K562 (cell line): Measurements from ENCODE around the gene ALOXE3. TPM values are rescaled to one million over a fixed set of nuclear protein-coding genes. Genes with fewer than 3 reads are reported as not detected.

Source experiments
- E2F6 ChIP-seq, 2 experiments: IDR thresholded peaks; 2 replicates each; pipeline ENCODE4 v1.6.1; 2011; ENCODE audit warnings: borderline replicate concordance in 1 of 2, control low read depth in 1 of 2, low read depth in 1 of 2, low read length in 1 of 2, mild to moderate bottlenecking in 1 of 2, mixed read lengths in 1 of 2, moderate library complexity in 1 of 2; ENCODE audit not compliant: insufficient read depth in 1 of 2, insufficient read length in 1 of 2, poor library complexity in 1 of 2, severe bottlenecking in 1 of 2; ENCODE audit errors: extremely low read depth in 1 of 2
- GABPB1 ChIP-seq: sonication (generic); formaldehyde crosslinking; IDR thresholded peaks from 2 replicates; pipeline ENCODE4 v1.8.0; 2022; ENCODE audit warnings: mild to moderate bottlenecking, missing genetic modification reagents
- HDGF ChIP-seq: fragments of 450-650 bp; IDR thresholded peaks from 2 replicates; pipeline ENCODE4 v1.6.1; 2016
- ILK ChIP-seq: fragments of 450-650 bp; IDR thresholded peaks from 2 replicates; pipeline ENCODE4 v1.6.1; 2016; ENCODE audit warnings: missing genetic modification characterization, low read depth, mild to moderate bottlenecking, missing compliant biosample characterization, moderate library complexity, borderline replicate concordance
- KLF16 ChIP-seq: IDR thresholded peaks from 2 replicates; pipeline ENCODE4 v1.6.1; 2016; ENCODE audit warnings: antibody characterized with exemption
- L3MBTL2 ChIP-seq: fragments of 450-650 bp; IDR thresholded peaks from 2 replicates; pipeline ENCODE4 v1.6.1; 2016; ENCODE audit warnings: mild to moderate bottlenecking, moderate library complexity
- MNT ChIP-seq, 2 experiments: fragments of 450-650 bp; conservative IDR thresholded peaks; 2 replicates each; pipeline ENCODE4 v1.6.1; 2017; ENCODE audit warnings: mild to moderate bottlenecking in 2 of 2, moderate library complexity in 2 of 2
- MYBL2 ChIP-seq, 2 experiments: fragments of 450-650 bp in 1 of 2; sonication (generic) in 1 of 2; formaldehyde crosslinking in 1 of 2; IDR thresholded peaks; 2 replicates each; pipeline versions ENCODE4 v1.6.1 to v1.8.1; 2017 to 2022; ENCODE audit warnings: borderline replicate concordance in 1 of 2, inconsistent platforms in 1 of 2, low read depth in 1 of 2, mild to moderate bottlenecking in 1 of 2, missing genetic modification reagents in 1 of 2, moderate library complexity in 1 of 2
- POLR2A ChIP-seq: fragments of 450-650 bp; conservative IDR thresholded peaks from 2 replicates; pipeline ENCODE4 v1.6.1; 2016
- POLR2G ChIP-seq: fragments of 200-400 bp; formaldehyde crosslinking; IDR thresholded peaks from 2 replicates; pipeline ENCODE4 v1.6.1; 2017; ENCODE audit warnings: low read depth, mild to moderate bottlenecking, antibody characterized with exemption, low read length, moderate library complexity
- XRCC4 ChIP-seq: IDR thresholded peaks from one replicate; pipeline ENCODE4 v1.6.1; 2011; ENCODE audit not compliant: insufficient read depth, insufficient read length; ENCODE audit errors: extremely low read depth
- ZNF280A ChIP-seq: fragments of 450-650 bp; IDR thresholded peaks from 2 replicates; pipeline ENCODE4 v1.6.1; 2018; ENCODE audit warnings: mild to moderate bottlenecking, low read depth; ENCODE audit not compliant: partially characterized antibody
- ZNF408 ChIP-seq: fragments of 250-450 bp; sonication (Bioruptor Pico); IDR thresholded peaks from 2 replicates; pipeline ENCODE4 v1.4.0; 2020; ENCODE audit warnings: low read depth, mild to moderate bottlenecking, moderate library complexity
- ZNF717 ChIP-seq: fragments of 250-450 bp; sonication (Bioruptor Pico); IDR thresholded peaks from 2 replicates; pipeline ENCODE4 v1.5.0; 2021
- ZNF740 ChIP-seq, 3 experiments: fragments of 200-800 bp in 1 of 3; sonication (Bioruptor generic) in 1 of 3; sonication (generic) in 1 of 3; formaldehyde crosslinking in 1 of 3; IDR thresholded peaks; 2 replicates each; pipeline versions ENCODE4 v1.6.1 to v1.8.0; 2016 to 2022; ENCODE audit warnings: mild to moderate bottlenecking in 2 of 3, missing compliant biosample characterization in 2 of 3, missing genetic modification characterization in 2 of 3, missing genetic modification reagents in 1 of 3
- polyA plus RNA-seq, 8 experiments: library from polyadenylated mRNA; depleted of rRNA in 4 of 8; stranded (reverse) in 5 of 8; unstranded in 3 of 8; fragments of >200 nt; fragmentation: Nextera tagmentation in 2 of 8; fragmentation: Illumina TruSeq in 1 of 8; extraction: Ambion mirVana in 2 of 8; extraction: Trizol in 1 of 8; gene quantifications; 2 replicates each; pipeline versions ENCODE4 v1.2.1 to v1.2.3, GENCODE V29; 2011 to 2014; ENCODE audit warnings: inconsistent platforms in 1 of 8, missing spikeins in 1 of 8
- total RNA-seq, 7 experiments: library from RNA; depleted of rRNA in 6 of 7; stranded (reverse); fragments of >200 nt in 6 of 7; fragmentation: Illumina TruSeq in 2 of 7; extraction: Trizol in 2 of 7; gene quantifications; 2 replicates each; pipeline versions ENCODE4 v1.2.1 to v1.2.3, GENCODE V29; 2011 to 2021; ENCODE audit warnings: low replicate concordance in 1 of 7
- TF ChIP-seq, protein P1 (sequence below): fragments of 250-450 bp; sonication (Bioruptor Pico); IDR thresholded peaks from 2 replicates; pipeline ENCODE4 v1.5.0; 2020; ENCODE audit warnings: mild to moderate bottlenecking, borderline replicate concordance
- TF ChIP-seq, protein P2 (sequence below): sonication (generic); formaldehyde crosslinking; IDR thresholded peaks from 2 replicates; pipeline ENCODE4 v1.5.0; 2020; ENCODE audit warnings: missing genetic modification reagents

Gene ALOXE3
- total and polyA plus RNA-seq, 9 of the 15 experiments (the other 6 are each of a cell fraction or from before 2014, with no cell fraction given): 0.04 TPM; not detected in 8

GRCh38 chr17:8163978-8164814 is 45.9 kb upstream of the ALOXE3 start (continued):
- TF ChIP-seq ZNF280A: no peak
- TF ChIP-seq HDGF: no peak
- no peak for TF ChIP-seq POLR2A
- no peak for TF ChIP-seq ZNF717
- no peak for TF ChIP-seq ILK (tag)
- no peak for TF ChIP-seq XRCC4
- TF ChIP-seq KLF16: peak; percentile 75
- TF ChIP-seq, protein P1, sequence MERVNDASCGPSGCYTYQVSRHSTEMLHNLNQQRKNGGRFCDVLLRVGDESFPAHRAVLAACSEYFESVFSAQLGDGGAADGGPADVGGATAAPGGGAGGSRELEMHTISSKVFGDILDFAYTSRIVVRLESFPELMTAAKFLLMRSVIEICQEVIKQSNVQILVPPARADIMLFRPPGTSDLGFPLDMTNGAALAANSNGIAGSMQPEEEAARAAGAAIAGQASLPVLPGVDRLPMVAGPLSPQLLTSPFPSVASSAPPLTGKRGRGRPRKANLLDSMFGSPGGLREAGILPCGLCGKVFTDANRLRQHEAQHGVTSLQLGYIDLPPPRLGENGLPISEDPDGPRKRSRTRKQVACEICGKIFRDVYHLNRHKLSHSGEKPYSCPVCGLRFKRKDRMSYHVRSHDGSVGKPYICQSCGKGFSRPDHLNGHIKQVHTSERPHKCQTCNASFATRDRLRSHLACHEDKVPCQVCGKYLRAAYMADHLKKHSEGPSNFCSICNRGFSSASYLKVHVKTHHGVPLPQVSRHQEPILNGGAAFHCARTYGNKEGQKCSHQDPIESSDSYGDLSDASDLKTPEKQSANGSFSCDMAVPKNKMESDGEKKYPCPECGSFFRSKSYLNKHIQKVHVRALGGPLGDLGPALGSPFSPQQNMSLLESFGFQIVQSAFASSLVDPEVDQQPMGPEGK (CRISPR knock-in tag): no peak
- TF ChIP-seq L3MBTL2: peak; percentile 61
- TF ChIP-seq GABPB1: no peak
- no peak for TF ChIP-seq ZNF408 (CRISPR knock-in tag)
- peak; percentile 69; the same call in 1 of the 2 replicates for TF ChIP-seq ZNF740 (CRISPR knock-in tag; IDR thresholded peaks at IDR 0.05)
- no peak; a peak in 1 of 4 replicates for TF ChIP-seq ZNF740 (tag; IDR thresholded peaks at IDR 0.05)
- TF ChIP-seq MYBL2 (IDR thresholded peaks at IDR 0.05; ENCODE audit: low read depth): no peak
- TF ChIP-seq MYBL2 (CRISPR knock-in tag; IDR thresholded peaks at IDR 0.05; ENCODE audit: borderline replicate concordance): no peak
- TF ChIP-seq, protein P2, sequence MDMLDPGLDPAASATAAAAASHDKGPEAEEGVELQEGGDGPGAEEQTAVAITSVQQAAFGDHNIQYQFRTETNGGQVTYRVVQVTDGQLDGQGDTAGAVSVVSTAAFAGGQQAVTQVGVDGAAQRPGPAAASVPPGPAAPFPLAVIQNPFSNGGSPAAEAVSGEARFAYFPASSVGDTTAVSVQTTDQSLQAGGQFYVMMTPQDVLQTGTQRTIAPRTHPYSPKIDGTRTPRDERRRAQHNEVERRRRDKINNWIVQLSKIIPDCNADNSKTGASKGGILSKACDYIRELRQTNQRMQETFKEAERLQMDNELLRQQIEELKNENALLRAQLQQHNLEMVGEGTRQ (CRISPR knock-in tag): no peak
- peak in 1 of 2 experiments; percentile 53 for TF ChIP-seq E2F6 (IDR thresholded peaks at IDR 0.05; ENCODE audit: borderline replicate concordance in 1 of 2, extremely low read depth in 1 of 2, insufficient read depth in 1 of 2, insufficient read length in 1 of 2, low read depth in 1 of 2, low read length in 1 of 2, poor library complexity in 1 of 2, severe bottlenecking in 1 of 2)
- TF ChIP-seq POLR2G: peak; percentile 52; the same call in 1 of the 2 replicates
- peak; percentile 45 to 71 for TF ChIP-seq MNT (conservative IDR thresholded peaks at IDR 0.05)
